Testis (tissue), 3 donors: Measurements from ENCODE around the gene MLN. TPM values are rescaled to one million over a fixed set of nuclear protein-coding genes. Genes with fewer than 3 reads are reported as not detected.

Experiments used
- DNase-seq: peaks from one replicate; pipeline ENCODE4 v3.0.0-alpha.2; 2019
- H3K27ac ChIP-seq, 2 donors: fragments of 200-600 bp; sonication (generic); one replicate each; pipeline ENCODE4 v1.5.1; 2019
- H3K27me3 ChIP-seq: fragments of 200-600 bp; sonication (generic); one replicate; pipeline ENCODE4 v1.5.1; 2019
- H3K36me3 ChIP-seq: fragments of 200-600 bp; sonication (generic); one replicate; pipeline ENCODE4 v1.5.1; 2017; ENCODE audit warnings: low read depth; ENCODE audit errors: missing control alignments
- H3K4me1 ChIP-seq: fragments of 200-600 bp; sonication (generic); one replicate; pipeline ENCODE4 v1.5.1; 2019
- H3K4me3 ChIP-seq, 2 donors: fragments of 200-600 bp; sonication (generic); one replicate each; pipeline ENCODE4 v1.5.1; 2017 to 2019
- H3K9me3 ChIP-seq: fragments of 200-600 bp; sonication (generic); one replicate; pipeline ENCODE4 v1.5.1; 2017
- CTCF ChIP-seq, 3 experiments: fragments of 450-650 bp in 2 of 3; fragments of 200-600 bp in 1 of 3; sonication (generic) in 1 of 3; IDR thresholded peaks; one replicate each; pipeline ENCODE4 v1.5.1; 2016 to 2019; ENCODE audit warnings: antibody characterized with exemption in 3 of 3, mild to moderate bottlenecking in 2 of 3, moderate library complexity in 1 of 3
- POLR2A ChIP-seq: fragments of 450-650 bp; IDR thresholded peaks from one replicate; pipeline ENCODE4 v1.6.1; 2017; ENCODE audit warnings: antibody characterized with exemption, mild to moderate bottlenecking, moderate library complexity
- WGBS, 2 donors: methylation state at CpG; one replicate each; pipeline ENCODE4 v1.1.5; 2018; 5-methylcytosine and 5-hydroxymethylcytosine counted together
- intact Hi-C: fragments of 100-400 bp; cut with DNase I; formaldehyde crosslinking; loops from one replicate; pipeline ENCODE4 v1.15.1; 2023; ENCODE audit warnings: low total_unique reads
- polyA plus RNA-seq: library from polyadenylated mRNA; stranded (reverse); fragments of 350-450 nt; fragmentation: Illumina TruSeq; extraction: RNeasy Lipid Tissue Mini Kit (QIAGEN cat#74804); gene quantifications from one replicate; pipeline ENCODE4 v1.2.3, GENCODE V29; 2014; ENCODE audit warnings: low read depth, low replicate concordance; ENCODE audit not compliant: insufficient read depth
- total RNA-seq, 2 donors: library from RNA; depleted of rRNA; stranded (reverse); fragments of >200 nt; gene quantifications; one replicate each; pipeline ENCODE4 v1.2.3, GENCODE V29; 2016

MLN gene
- total and polyA plus RNA-seq, 3 donors from 2014 or later = not detected

GRCh38 chr6:33820784-33821520 lies 17.1 kb upstream of the MLN start:
- no peak overlapping the region for H3K27ac ChIP-seq
- no peaks in the 10 kb centered on the region for H3K36me3 ChIP-seq
- no peak for TF ChIP-seq POLR2A
- TF ChIP-seq CTCF (IDR thresholded peaks at IDR 0.05) = no peak
- peaks cover 7% of the 10 kb centered on the region for H3K4me1 ChIP-seq
- H3K4me3 ChIP-seq = no peak overlapping the region
- 80 to 84% methylated on average over 7 of the region's 7 CpGs for WGBS, 2 donors
- no peaks in the 10 kb centered on the region for H3K27me3 ChIP-seq
- intact Hi-C loops = no loop called here
- DNase-seq = no peak
- no peaks in the 10 kb centered on the region for H3K9me3 ChIP-seq

- Histone ChIP-seq H3K4me3 (no peak overlapping the region), H3K27ac (no peak overlapping the region), H3K36me3 (no peaks in the 10 kb centered on the region), H3K4me1 (peaks cover 7% of the 10 kb centered on the region), H3K9me3 (no peaks in the 10 kb centered on the region), H3K27me3 (no peaks in the 10 kb centered on the region)
- TF ChIP-seq CTCF (IDR thresholded peaks at IDR 0.05) (no peak), POLR2A (no peak)
- DNase-seq = no peak
- intact Hi-C loops = no loop called here
- 62 to 74% methylated on average over 10 of the region's 10 CpGs for WGBS, 2 donors
Observed at GRCh38 chr6:33820243-33820642, 16.4 kb upstream of the MLN start.

GRCh38 chr6:33819021-33819420 lies 15.2 kb upstream of the MLN start:
- Histone ChIP-seq H3K36me3 (no peaks in the 10 kb centered on the region), H3K27ac (no peak overlapping the region), H3K9me3 (no peaks in the 10 kb centered on the region), H3K4me3 (no peak overlapping the region), H3K27me3 (no peaks in the 10 kb centered on the region), H3K4me1 (peaks cover 3% of the 10 kb centered on the region)
- no peak for DNase-seq
- WGBS, 2 donors = 55 to 76% methylated on average over 3 to 4 of the region's 4 CpGs
- intact Hi-C loops = no loop called here
- TF ChIP-seq CTCF (IDR thresholded peaks at IDR 0.05) = no peak
- TF ChIP-seq POLR2A = no peak

GRCh38 chr6:33818293-33818692 lies 14.5 kb upstream of the MLN start:
- Histone ChIP-seq H3K36me3 (no peaks in the 10 kb centered on the region), H3K27me3 (no peaks in the 10 kb centered on the region), H3K4me3 (no peak overlapping the region), H3K9me3 (no peaks in the 10 kb centered on the region), H3K27ac (no peak overlapping the region), H3K4me1 (no peaks in the 10 kb centered on the region)
- 63 to 74% methylated on average over 3 of the region's 3 CpGs for WGBS, 2 donors
- no peak for TF ChIP-seq POLR2A
- no peak for TF ChIP-seq CTCF (IDR thresholded peaks at IDR 0.05)
- intact Hi-C loops = no loop called here
- no peak for DNase-seq

GRCh38 chr6:33817489-33817888 lies 13.7 kb upstream of the MLN start:
- 83 to 86% methylated on average over 5 of the region's 5 CpGs for WGBS, 2 donors
- TF ChIP-seq CTCF (IDR thresholded peaks at IDR 0.05) = no peak
- no peak for TF ChIP-seq POLR2A
- Histone ChIP-seq H3K9me3 (no peaks in the 10 kb centered on the region), H3K27ac (no peak overlapping the region), H3K27me3 (no peaks in the 10 kb centered on the region), H3K4me1 (no peaks in the 10 kb centered on the region), H3K4me3 (no peak overlapping the region), H3K36me3 (no peaks in the 10 kb centered on the region)
- DNase-seq = no peak
- intact Hi-C loops = no loop called here
